GM23338 (cell line): Measurements from ENCODE around the gene CTF1. TPM values are rescaled to one million over a fixed set of nuclear protein-coding genes. Genes with fewer than 3 reads are reported as not detected.

Experiments
- ATAC-seq: fragments of 200-7000 bp; cut with Tn5 transposase; 3 replicates; pipeline ENCODE4 v1.9.1; 2020
- DNase-seq: peaks from one replicate; pipeline ENCODE4 v3.0.0-alpha.2; 2015; ENCODE audit warnings: low spot score
- H2AFZ ChIP-seq: fragments of 200-600 bp; sonication (generic); 2 replicates; pipeline ENCODE4 v1.8.0; 2016; ENCODE audit warnings: antibody characterized with exemption, mild to moderate bottlenecking, moderate library complexity
- H3F3A ChIP-seq: fragments of 200-600 bp; sonication (generic); replicated peaks from 2 replicates; pipeline ENCODE4 v1.8.0; 2017; ENCODE audit warnings: antibody characterized with exemption, mixed run types, low read depth
- H3K27ac ChIP-seq: fragments of 200-600 bp; sonication (generic); 2 replicates; pipeline ENCODE4 v1.6.1; 2016; ENCODE audit warnings: low read depth
- H3K27me3 ChIP-seq: fragments of 200-600 bp; sonication (generic); 2 replicates; pipeline ENCODE4 v1.8.0; 2016; ENCODE audit warnings: mild to moderate bottlenecking, mixed run types, moderate library complexity; ENCODE audit not compliant: insufficient read depth
- H3K36me3 ChIP-seq: fragments of 200-600 bp; sonication (generic); 2 replicates; pipeline ENCODE4 v1.8.0; 2016; ENCODE audit warnings: mild to moderate bottlenecking; ENCODE audit not compliant: insufficient read depth
- H3K4me1 ChIP-seq: fragments of 200-600 bp; sonication (generic); 2 replicates; pipeline ENCODE4 v1.8.0; 2016; ENCODE audit warnings: mild to moderate bottlenecking, moderate library complexity; ENCODE audit not compliant: insufficient read depth
- H3K4me2 ChIP-seq: fragments of 200-600 bp; sonication (generic); 2 replicates; pipeline ENCODE4 v1.7.1; 2017; ENCODE audit warnings: mixed run types
- H3K4me3 ChIP-seq: fragments of 200-600 bp; sonication (generic); 2 replicates; pipeline ENCODE4 v1.6.1; 2016; ENCODE audit warnings: mixed run types
- H3K79me2 ChIP-seq: fragments of 200-600 bp; sonication (generic); replicated peaks from 2 replicates; pipeline ENCODE4 v1.8.0; 2017; ENCODE audit warnings: mild to moderate bottlenecking; ENCODE audit not compliant: insufficient read depth
- H3K9me2 ChIP-seq: fragments of 200-600 bp; sonication (generic); 2 replicates; pipeline ENCODE4 v1.8.0; 2017; ENCODE audit not compliant: insufficient read depth
- H4K20me1 ChIP-seq: fragments of 200-600 bp; sonication (generic); replicated peaks from 2 replicates; pipeline ENCODE4 v1.8.0; 2017; ENCODE audit warnings: mild to moderate bottlenecking; ENCODE audit not compliant: insufficient read depth
- H3K27ac Mint-ChIP-seq: 2 replicates; pipeline ENCODE4 v1.8.0; 2020; ENCODE audit warnings: inconsistent platforms, mild to moderate bottlenecking, moderate library complexity, mixed read lengths
- H3K27me3 Mint-ChIP-seq: 3 replicates; pipeline ENCODE4 v1.8.0; 2022; ENCODE audit warnings: low read depth, mild to moderate bottlenecking, moderate library complexity, mixed read lengths, inconsistent platforms; ENCODE audit not compliant: insufficient read depth, poor library complexity
- H3K36me3 Mint-ChIP-seq: 3 replicates; pipeline ENCODE4 v1.8.0; 2021; ENCODE audit warnings: low read depth, mild to moderate bottlenecking, inconsistent platforms, moderate library complexity, mixed read lengths
- H3K4me1 Mint-ChIP-seq: 3 replicates; pipeline ENCODE4 v1.8.0; 2020; ENCODE audit warnings: mild to moderate bottlenecking, inconsistent platforms, mixed read lengths
- H3K4me3 Mint-ChIP-seq: 3 replicates; pipeline ENCODE4 v1.8.0; 2021; ENCODE audit warnings: moderate library complexity, mild to moderate bottlenecking, inconsistent platforms, mixed read lengths
- H3K9me3 Mint-ChIP-seq: 3 replicates; pipeline ENCODE4 v1.8.0; 2020; ENCODE audit warnings: moderate library complexity, mild to moderate bottlenecking, inconsistent platforms, mixed read lengths
- CREB1 ChIP-seq: fragments of 250-450 bp; sonication (Bioruptor Pico); IDR thresholded peaks from 2 replicates; pipeline ENCODE4 v1.5.0; 2020; ENCODE audit warnings: low read depth, mild to moderate bottlenecking, moderate library complexity
- EZH2 ChIP-seq: fragments of 200-600 bp; sonication (generic); IDR thresholded peaks from one replicate; pipeline ENCODE4 v1.8.0; 2017; ENCODE audit warnings: antibody characterized with exemption, mild to moderate bottlenecking, low read depth; ENCODE audit not compliant: unreplicated experiment
- EZH2phosphoT487 ChIP-seq: fragments of 200-600 bp; sonication (generic); IDR thresholded peaks from one replicate; pipeline ENCODE4 v1.8.1; 2018; ENCODE audit warnings: antibody characterized with exemption; ENCODE audit not compliant: unreplicated experiment
- JUNB ChIP-seq: IDR thresholded peaks from one replicate; pipeline ENCODE4 v1.6.1; 2016; ENCODE audit warnings: antibody characterized with exemption; ENCODE audit not compliant: unreplicated experiment
- NANOG ChIP-seq: IDR thresholded peaks from 2 replicates; pipeline ENCODE4 v1.6.1; 2016; ENCODE audit warnings: antibody characterized with exemption, borderline replicate concordance
- POLR2AphosphoS5 ChIP-seq: IDR thresholded peaks from 2 replicates; pipeline ENCODE4 v1.6.1; 2016; ENCODE audit warnings: antibody characterized with exemption, low read depth
- STAT1 ChIP-seq: IDR thresholded peaks from one replicate; pipeline ENCODE4 v1.6.1; 2016; ENCODE audit warnings: antibody characterized with exemption; ENCODE audit not compliant: unreplicated experiment
- ZNF114 ChIP-seq: fragments of 250-450 bp; sonication (Bioruptor Pico); IDR thresholded peaks from 2 replicates; pipeline ENCODE4 v1.5.0; 2020; ENCODE audit warnings: mild to moderate bottlenecking, moderate library complexity
- ZNF331 ChIP-seq: fragments of 250-450 bp; sonication (Bioruptor Pico); IDR thresholded peaks from 2 replicates; pipeline ENCODE4 v1.5.0; 2020; ENCODE audit warnings: low read depth, mild to moderate bottlenecking, moderate library complexity
- polyA plus RNA-seq: library from polyadenylated mRNA; unstranded; fragments of >200 nt; fragmentation: Nextera tagmentation; extraction: Ambion mirVana; gene quantifications from 2 replicates; pipeline ENCODE4 v1.2.1, GENCODE V29; 2016
- total RNA-seq: library from RNA; depleted of rRNA; stranded (reverse); fragments of >200 nt; shearing (Covaris generic); gene quantifications from 2 replicates; pipeline ENCODE4 v1.2.3, GENCODE V29; 2014
- TF ChIP-seq, protein P1 (sequence below): IDR thresholded peaks from one replicate; pipeline ENCODE4 v1.6.1; 2018; ENCODE audit warnings: antibody characterized with exemption; ENCODE audit not compliant: unreplicated experiment
- TF ChIP-seq, protein P2 (sequence below), 2 experiments: fragments of 200-600 bp in 1 of 2; sonication (generic) in 1 of 2; conservative IDR thresholded peaks; 2 replicates each; pipeline versions ENCODE4 v1.5.1 to v1.6.1; 2016 to 2017; ENCODE audit warnings: antibody characterized with exemption in 2 of 2, low read depth in 2 of 2, mild to moderate bottlenecking in 2 of 2, moderate library complexity in 1 of 2

Gene CTF1
- total and polyA plus RNA-seq, 2 experiments from 2014 or later, result 0.24 to 0.52 TPM

DNA sequence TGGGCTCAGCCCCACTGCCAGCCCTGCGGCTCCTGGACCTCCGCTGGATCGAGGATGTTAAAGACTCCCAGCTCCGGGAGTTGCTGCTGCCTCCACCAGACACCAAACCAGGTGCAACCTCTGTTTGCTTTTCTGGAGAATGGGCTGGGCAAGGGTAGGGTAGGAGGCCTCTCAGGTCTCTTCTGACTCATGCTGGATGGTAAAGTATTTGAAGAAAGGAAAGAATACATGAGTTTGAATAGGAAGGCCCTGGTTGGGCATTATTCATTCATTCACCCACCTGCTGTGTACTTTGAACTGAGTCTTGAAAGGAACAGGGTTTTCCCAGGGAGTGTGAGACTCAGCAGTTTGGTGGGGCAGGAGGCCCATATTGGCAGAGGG is 46.0 kb downstream of the CTF1 start (continued):
- TF ChIP-seq, protein P1, sequence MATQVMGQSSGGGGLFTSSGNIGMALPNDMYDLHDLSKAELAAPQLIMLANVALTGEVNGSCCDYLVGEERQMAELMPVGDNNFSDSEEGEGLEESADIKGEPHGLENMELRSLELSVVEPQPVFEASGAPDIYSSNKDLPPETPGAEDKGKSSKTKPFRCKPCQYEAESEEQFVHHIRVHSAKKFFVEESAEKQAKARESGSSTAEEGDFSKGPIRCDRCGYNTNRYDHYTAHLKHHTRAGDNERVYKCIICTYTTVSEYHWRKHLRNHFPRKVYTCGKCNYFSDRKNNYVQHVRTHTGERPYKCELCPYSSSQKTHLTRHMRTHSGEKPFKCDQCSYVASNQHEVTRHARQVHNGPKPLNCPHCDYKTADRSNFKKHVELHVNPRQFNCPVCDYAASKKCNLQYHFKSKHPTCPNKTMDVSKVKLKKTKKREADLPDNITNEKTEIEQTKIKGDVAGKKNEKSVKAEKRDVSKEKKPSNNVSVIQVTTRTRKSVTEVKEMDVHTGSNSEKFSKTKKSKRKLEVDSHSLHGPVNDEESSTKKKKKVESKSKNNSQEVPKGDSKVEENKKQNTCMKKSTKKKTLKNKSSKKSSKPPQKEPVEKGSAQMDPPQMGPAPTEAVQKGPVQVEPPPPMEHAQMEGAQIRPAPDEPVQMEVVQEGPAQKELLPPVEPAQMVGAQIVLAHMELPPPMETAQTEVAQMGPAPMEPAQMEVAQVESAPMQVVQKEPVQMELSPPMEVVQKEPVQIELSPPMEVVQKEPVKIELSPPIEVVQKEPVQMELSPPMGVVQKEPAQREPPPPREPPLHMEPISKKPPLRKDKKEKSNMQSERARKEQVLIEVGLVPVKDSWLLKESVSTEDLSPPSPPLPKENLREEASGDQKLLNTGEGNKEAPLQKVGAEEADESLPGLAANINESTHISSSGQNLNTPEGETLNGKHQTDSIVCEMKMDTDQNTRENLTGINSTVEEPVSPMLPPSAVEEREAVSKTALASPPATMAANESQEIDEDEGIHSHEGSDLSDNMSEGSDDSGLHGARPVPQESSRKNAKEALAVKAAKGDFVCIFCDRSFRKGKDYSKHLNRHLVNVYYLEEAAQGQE, result no peak
- TF ChIP-seq EZH2phosphoT487 (no peak), ZNF331 (CRISPR knock-in tag) (no peak), EZH2 (no peak), POLR2AphosphoS5 (no peak), CREB1 (no peak), ZNF114 (CRISPR knock-in tag) (no peak)
- TF ChIP-seq, protein P2, sequence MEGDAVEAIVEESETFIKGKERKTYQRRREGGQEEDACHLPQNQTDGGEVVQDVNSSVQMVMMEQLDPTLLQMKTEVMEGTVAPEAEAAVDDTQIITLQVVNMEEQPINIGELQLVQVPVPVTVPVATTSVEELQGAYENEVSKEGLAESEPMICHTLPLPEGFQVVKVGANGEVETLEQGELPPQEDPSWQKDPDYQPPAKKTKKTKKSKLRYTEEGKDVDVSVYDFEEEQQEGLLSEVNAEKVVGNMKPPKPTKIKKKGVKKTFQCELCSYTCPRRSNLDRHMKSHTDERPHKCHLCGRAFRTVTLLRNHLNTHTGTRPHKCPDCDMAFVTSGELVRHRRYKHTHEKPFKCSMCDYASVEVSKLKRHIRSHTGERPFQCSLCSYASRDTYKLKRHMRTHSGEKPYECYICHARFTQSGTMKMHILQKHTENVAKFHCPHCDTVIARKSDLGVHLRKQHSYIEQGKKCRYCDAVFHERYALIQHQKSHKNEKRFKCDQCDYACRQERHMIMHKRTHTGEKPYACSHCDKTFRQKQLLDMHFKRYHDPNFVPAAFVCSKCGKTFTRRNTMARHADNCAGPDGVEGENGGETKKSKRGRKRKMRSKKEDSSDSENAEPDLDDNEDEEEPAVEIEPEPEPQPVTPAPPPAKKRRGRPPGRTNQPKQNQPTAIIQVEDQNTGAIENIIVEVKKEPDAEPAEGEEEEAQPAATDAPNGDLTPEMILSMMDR (conservative IDR thresholded peaks at IDR 0.05; ENCODE audit: low read depth in 2 of 2), result no peak

DNA sequence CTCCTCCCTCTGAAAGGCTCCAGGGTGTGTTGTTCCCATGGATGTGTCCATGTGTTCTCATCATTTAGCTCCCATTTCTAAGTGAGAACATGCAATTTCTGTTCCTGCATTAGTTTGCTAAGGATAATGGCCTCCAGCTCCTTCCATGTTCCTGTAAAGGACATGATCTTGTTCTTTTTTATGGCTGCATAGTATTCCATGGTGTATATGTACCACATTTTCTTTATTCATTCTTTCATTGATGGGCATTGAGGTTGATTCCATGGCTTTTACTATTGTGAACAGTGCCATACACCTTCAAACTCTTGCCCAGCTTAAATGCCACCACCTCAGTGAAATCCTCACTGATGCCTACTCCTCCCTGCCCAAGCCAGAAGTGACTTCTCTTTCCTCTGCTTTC is 47.9 kb downstream of the CTF1 start:
- Histone ChIP-seq H3K27me3 (no peaks in the 10 kb centered on the region), H2AFZ (no peak overlapping the region), H3K79me2 (peaks cover 16% of the 10 kb centered on the region; the same call in 1 of the 2 replicates), H3F3A (peaks cover 29% of the 10 kb centered on the region), H4K20me1 (peaks cover 9% of the 10 kb centered on the region), H3K9me2 (no peaks in the 10 kb centered on the region), H3K27ac (no peak overlapping the region), H3K4me2 (no peak overlapping the region), H3K4me3 (no peak overlapping the region), H3K36me3 (peaks cover 16% of the 10 kb centered on the region), H3K4me1 (peaks cover 6% of the 10 kb centered on the region; the same call in 1 of the 2 replicates)
- ATAC-seq (no peak), DNase-seq (no peak)
- Mint-ChIP-seq H3K4me1 (peaks cover 29% of the 10 kb centered on the region), H3K9me3 (no peaks in the 10 kb centered on the region), H3K27ac (no peak overlapping the region), H3K4me3 (no peak overlapping the region), H3K36me3 (peaks cover 57% of the 10 kb centered on the region), H3K27me3 (peaks cover 25% of the 10 kb centered on the region)
- TF ChIP-seq, protein P1, result no peak
- no peak for TF ChIP-seq EZH2
- no peak for TF ChIP-seq STAT1
- no peak for TF ChIP-seq NANOG
- no peak for TF ChIP-seq JUNB
- TF ChIP-seq ZNF114 (CRISPR knock-in tag), result no peak
